Lung (tissue), 12 donors: ENCODE results near the gene SGTB. TPM values are rescaled to one million over a fixed set of nuclear protein-coding genes. Genes with fewer than 3 reads are reported as not detected.

Experiments
- ATAC-seq: fragments of 200-7000 bp; cut with Tn5 transposase; one replicate; pipeline ENCODE4 v1.9.1; 2020; ENCODE audit warnings: moderate number of reproducible peaks; ENCODE audit not compliant: insufficient read depth, low FRiP score
- DNase-seq, 3 donors: peaks; one replicate each; pipeline ENCODE4 v3.0.0-alpha.2; 2013 to 2017
- H3K27ac ChIP-seq, 2 donors: one replicate each; pipeline ENCODE4 v1.5.1; 2013; ENCODE audit warnings: mild to moderate bottlenecking in 2 of 2, moderate library complexity in 2 of 2, control low read depth in 1 of 2, inconsistent platforms in 1 of 2, low read depth in 1 of 2, low read length in 1 of 2
- H3K27me3 ChIP-seq, 3 donors: one replicate each; pipeline ENCODE4 v1.5.1; 2013; ENCODE audit warnings: low read length in 2 of 3; ENCODE audit not compliant: control insufficient read depth in 3 of 3, insufficient read depth in 3 of 3
- H3K36me3 ChIP-seq, 4 donors: one replicate each; pipeline ENCODE4 v1.5.1; 2013; ENCODE audit warnings: low read length in 4 of 4, mild to moderate bottlenecking in 1 of 4, moderate library complexity in 1 of 4; ENCODE audit not compliant: control insufficient read depth in 4 of 4, insufficient read depth in 4 of 4
- H3K4me1 ChIP-seq, 5 donors: one replicate each; pipeline ENCODE4 v1.5.1; 2013; ENCODE audit warnings: low read length in 5 of 5, mild to moderate bottlenecking in 2 of 5, moderate library complexity in 1 of 5; ENCODE audit not compliant: control insufficient read depth in 5 of 5, insufficient read depth in 5 of 5
- H3K4me3 ChIP-seq: one replicate; pipeline ENCODE4 v1.5.1; 2013; ENCODE audit warnings: mild to moderate bottlenecking, control low read depth, moderate library complexity
- H3K9ac ChIP-seq, 2 donors: one replicate each; pipeline ENCODE4 v1.5.1; 2013; ENCODE audit warnings: low read length in 2 of 2, control low read depth in 1 of 2; ENCODE audit not compliant: insufficient read depth in 1 of 2
- H3K9me3 ChIP-seq, 4 donors: one replicate each; pipeline ENCODE4 v1.5.1; 2013; ENCODE audit warnings: low read length in 3 of 4, mild to moderate bottlenecking in 1 of 4, moderate library complexity in 1 of 4; ENCODE audit not compliant: control insufficient read depth in 4 of 4, insufficient read depth in 3 of 4
- WGBS, 2 donors: extraction: QIAGEN DNeasy Blood & Tissue Kit; methylation state at CpG; one replicate each; pipeline ENCODE4 v1.1.7; 2013; 5-methylcytosine and 5-hydroxymethylcytosine counted together
- polyA plus RNA-seq, 2 donors: library from polyadenylated mRNA; stranded (reverse); fragments of 200-250 nt; gene quantifications; one replicate each; pipeline ENCODE4 v1.2.1, GENCODE V29; 2013
- total RNA-seq, 2 donors: library from RNA; depleted of rRNA in 1 of 2; stranded (reverse); fragments of >200 nt in 1 of 2; gene quantifications; one replicate each; pipeline ENCODE4 v1.2.1, GENCODE V29; 2014 to 2021
- TF ChIP-seq, protein P1 (sequence below): IDR thresholded peaks from 2 replicates; pipeline ENCODE4 v1.5.1; 2012; ENCODE audit warnings: mild to moderate bottlenecking; ENCODE audit errors: control extremely low read depth, extremely low read depth
- donor health status: control.
- donor health status: control.
- donor health status: Bipolar disorder and iron deficiency.
- donor health status: healthy.
- donor health status: DM: yes; HTN: yes; CAD: no.

The SGTB gene
- total and polyA plus RNA-seq, 4 donors, result 2.5 to 11.1 (median 10.0) TPM

DNA sequence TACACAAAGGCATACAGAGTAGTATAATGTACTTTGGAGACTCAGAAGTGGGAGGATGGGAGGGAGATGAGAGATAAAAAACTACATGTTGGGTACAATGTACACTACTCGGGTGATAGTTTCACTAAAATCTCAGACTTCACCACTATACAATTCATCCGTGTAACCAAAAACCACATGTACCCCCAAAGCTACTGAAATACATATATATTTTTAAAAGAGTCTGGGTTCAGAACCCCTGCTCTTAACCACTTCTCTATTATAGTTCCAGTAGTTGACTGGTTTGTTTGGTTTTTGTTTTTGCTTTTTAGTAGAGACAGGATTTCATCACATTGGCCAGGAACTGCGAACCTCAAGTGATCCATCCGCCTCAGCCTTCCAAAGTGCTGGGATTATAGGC, 22.6 kb downstream of the SGTB start:
- Histone ChIP-seq H3K9ac (no peak overlapping the region), H3K36me3 (peaks cover 0 to 5% (median 2%) of the 10 kb centered on the region in 4 donors), H3K4me3 (no peak overlapping the region), H3K4me1 (peaks cover 0 to 2% (median 0%) of the 10 kb centered on the region in 5 donors), H3K27ac (no peak overlapping the region), H3K27me3 (no peaks in the 10 kb centered on the region), H3K9me3 (no peaks in the 10 kb centered on the region)
- TF ChIP-seq, protein P1, sequence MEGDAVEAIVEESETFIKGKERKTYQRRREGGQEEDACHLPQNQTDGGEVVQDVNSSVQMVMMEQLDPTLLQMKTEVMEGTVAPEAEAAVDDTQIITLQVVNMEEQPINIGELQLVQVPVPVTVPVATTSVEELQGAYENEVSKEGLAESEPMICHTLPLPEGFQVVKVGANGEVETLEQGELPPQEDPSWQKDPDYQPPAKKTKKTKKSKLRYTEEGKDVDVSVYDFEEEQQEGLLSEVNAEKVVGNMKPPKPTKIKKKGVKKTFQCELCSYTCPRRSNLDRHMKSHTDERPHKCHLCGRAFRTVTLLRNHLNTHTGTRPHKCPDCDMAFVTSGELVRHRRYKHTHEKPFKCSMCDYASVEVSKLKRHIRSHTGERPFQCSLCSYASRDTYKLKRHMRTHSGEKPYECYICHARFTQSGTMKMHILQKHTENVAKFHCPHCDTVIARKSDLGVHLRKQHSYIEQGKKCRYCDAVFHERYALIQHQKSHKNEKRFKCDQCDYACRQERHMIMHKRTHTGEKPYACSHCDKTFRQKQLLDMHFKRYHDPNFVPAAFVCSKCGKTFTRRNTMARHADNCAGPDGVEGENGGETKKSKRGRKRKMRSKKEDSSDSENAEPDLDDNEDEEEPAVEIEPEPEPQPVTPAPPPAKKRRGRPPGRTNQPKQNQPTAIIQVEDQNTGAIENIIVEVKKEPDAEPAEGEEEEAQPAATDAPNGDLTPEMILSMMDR, result no peak
- DNase-seq (no peak), ATAC-seq (no peak)
- WGBS, 2 donors, result 89 to 95% methylated on average over 4 of the region's 4 CpGs

DNA sequence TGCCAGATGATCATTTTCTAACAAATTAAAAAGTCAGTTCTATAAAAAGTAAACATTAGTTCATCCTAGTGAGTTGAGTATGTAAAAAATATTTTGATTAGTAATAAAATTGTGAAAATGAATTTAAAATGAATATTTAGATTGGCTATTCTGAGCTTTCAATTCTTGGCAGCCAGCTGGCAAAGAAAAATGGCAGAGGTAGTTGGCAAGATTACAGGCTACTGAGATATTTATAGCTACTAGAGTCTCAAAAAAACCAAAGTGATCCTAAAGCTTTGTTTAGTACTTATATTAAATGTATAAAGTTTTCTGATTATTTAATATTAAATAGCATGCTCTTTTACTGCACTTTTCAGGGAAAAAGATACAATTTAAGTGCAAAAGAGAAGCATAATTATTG, 25.0 kb downstream of the SGTB start:
- ATAC-seq (no peak), DNase-seq (peak in 1 of 3 donors; percentile 5)
- Histone ChIP-seq H3K4me1 (peaks cover 0 to 2% (median 0%) of the 10 kb centered on the region in 5 donors), H3K9me3 (no peaks in the 10 kb centered on the region), H3K36me3 (peaks cover 0 to 5% (median 2%) of the 10 kb centered on the region in 4 donors), H3K4me3 (no peak overlapping the region), H3K27me3 (no peaks in the 10 kb centered on the region), H3K27ac (no peak overlapping the region), H3K9ac (no peak overlapping the region)
- TF ChIP-seq, protein P1, result no peak

DNA sequence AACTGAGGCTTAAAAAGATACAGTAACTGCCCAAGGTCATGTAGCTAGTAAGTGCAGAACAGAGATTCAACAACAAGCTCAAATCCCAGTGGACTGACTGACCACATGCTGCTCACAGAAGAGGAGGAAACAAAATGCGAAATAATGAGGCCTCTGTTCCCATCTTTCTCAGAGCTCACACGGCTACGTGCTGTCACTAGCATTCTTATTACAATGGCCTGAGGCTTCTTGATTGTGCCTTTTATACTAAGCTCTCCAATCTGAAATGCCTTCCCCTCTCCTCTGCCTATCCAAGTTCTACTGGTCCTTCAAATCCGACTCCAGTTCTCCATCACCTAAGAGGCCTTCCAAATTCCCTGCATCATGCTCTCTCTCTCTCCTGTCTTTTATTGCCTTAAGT, 26.0 kb downstream of the SGTB start:
- peaks cover 0 to 5% (median 2%) of the 10 kb centered on the region in 4 donors for H3K36me3 ChIP-seq
- H3K4me3 ChIP-seq, result no peak overlapping the region
- H3K27me3 ChIP-seq, result no peaks in the 10 kb centered on the region
- H3K27ac ChIP-seq, result no peak overlapping the region
- DNase-seq (no peak), ATAC-seq (no peak)
- no peaks in the 10 kb centered on the region for H3K9me3 ChIP-seq
- H3K4me1 ChIP-seq, result peaks cover 0 to 2% (median 0%) of the 10 kb centered on the region in 5 donors
- no peak overlapping the region for H3K9ac ChIP-seq
- TF ChIP-seq, protein P1, result no peak
- 94% methylated on average over 4 of the region's 4 CpGs for WGBS, 2 donors

- Histone ChIP-seq H3K27ac (no peak overlapping the region), H3K4me3 (no peak overlapping the region), H3K9ac (no peak overlapping the region), H3K27me3 (no peaks in the 10 kb centered on the region), H3K4me1 (peaks cover 0 to 2% (median 0%) of the 10 kb centered on the region in 5 donors), H3K36me3 (peaks cover 0 to 5% (median 2%) of the 10 kb centered on the region in 4 donors), H3K9me3 (no peaks in the 10 kb centered on the region)
- ATAC-seq (no peak), DNase-seq (no peak)
- WGBS, 2 donors, result 93 to 95% methylated on average over 4 of the region's 4 CpGs
- TF ChIP-seq, protein P1, result no peak
Measured at GRCh38 chr5:65695162-65695755, 26.6 kb downstream of the SGTB start.
